Loucy (cell line): Measurements from ENCODE around the gene COL6A2.

Experiments
- CTCF ChIP-seq: fragments of 200-600 bp; sonication (generic); conservative IDR thresholded peaks from 2 replicates; pipeline ENCODE4 v1.5.1; 2014; ENCODE audit warnings: mild to moderate bottlenecking, antibody characterized with exemption, low read length
- EZH2phosphoT487 ChIP-seq: fragments of 200-600 bp; IDR thresholded peaks from 2 replicates; pipeline ENCODE4 v1.6.1; 2018; ENCODE audit warnings: antibody characterized with exemption, mild to moderate bottlenecking, moderate library complexity, borderline replicate concordance

GRCh38 chr21:46153247-46154154, 55.6 kb downstream of the COL6A2 start:
- TF ChIP-seq CTCF (peak; percentile 74), EZH2phosphoT487 (no peak)
